ENCODE data around the gene GREB1.

DNA sequence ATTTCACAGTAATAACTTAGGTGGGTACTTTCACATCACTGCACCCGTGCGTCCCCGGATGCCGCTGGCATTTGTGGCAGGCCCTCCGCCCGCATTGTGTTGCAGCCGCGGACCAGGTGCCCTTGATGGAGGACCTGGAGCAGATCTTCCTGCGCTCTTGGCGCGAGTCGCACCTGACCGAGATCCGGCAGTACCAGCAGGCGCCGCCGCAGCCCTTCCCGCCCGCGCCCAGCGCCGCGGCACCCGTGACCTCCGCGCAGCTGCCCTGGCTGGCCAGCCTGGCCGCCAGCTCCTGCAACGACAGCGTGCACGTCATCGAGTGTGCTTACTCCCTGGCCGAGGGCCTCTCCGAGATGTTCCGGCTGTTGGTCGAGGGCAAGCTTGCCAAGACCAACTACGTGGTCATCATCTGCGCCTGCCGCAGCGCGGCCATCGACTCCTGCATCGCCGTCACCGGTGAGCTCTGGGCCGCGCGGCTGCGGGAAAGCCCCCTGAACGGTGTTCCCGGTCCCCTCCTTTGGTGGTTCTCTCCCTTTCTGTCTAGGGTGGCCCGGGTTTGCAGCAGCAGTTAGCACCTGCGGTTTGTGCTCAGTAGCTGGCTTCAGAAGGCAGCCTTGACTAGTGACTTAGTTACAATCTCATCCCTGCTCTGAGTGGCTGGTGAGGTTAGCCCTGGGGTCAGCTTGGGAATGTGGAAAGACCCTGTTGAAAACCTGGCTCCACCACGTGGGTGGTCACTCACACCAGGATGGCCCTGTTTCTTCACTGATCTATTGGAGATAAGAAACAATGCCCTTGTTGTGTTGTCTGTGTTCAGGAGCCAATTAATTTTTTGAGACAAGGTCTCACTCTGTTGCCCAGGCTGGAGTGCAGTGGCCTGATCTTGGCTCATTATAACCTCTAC lies 59.1 kb downstream of the GREB1 start:
- TF ChIP-seq CTCF (IDR thresholded peaks at IDR 0.05; ENCODE audit: insufficient read depth, low read length, poor library complexity, severe bottlenecking) (no peak), EZH2phosphoT487 (conservative IDR thresholded peaks at IDR 0.05; ENCODE audit: low read length) (no peak)
